IMR-90 (cell line): ENCODE data around the gene RPS6KA2. TPM values are rescaled to one million over a fixed set of nuclear protein-coding genes. Genes with fewer than 3 reads are reported as not detected.
A peak's percentile ranks its signal among the peaks of the same experiment; 100 is the strongest.

ENCODE experiments used
- ATAC-seq: fragments of 200-7000 bp; cut with Tn5 transposase; 2 replicates; pipeline ENCODE4 v1.9.1; 2020; ENCODE audit warnings: low read depth, mild to moderate bottlenecking, moderate library complexity
- BruUV-seq: library from RNA; stranded (reverse); fragments of 400-500 nt; replicated peaks from 2 replicates; lab custom pipeline; 2021; lab: Mats Ljungman, UMichigan
- CTCF ChIA-PET: fragments of 300-600 bp; formaldehyde crosslinking; extraction: SDS; loops from one replicate; lab custom pipeline; 2021; ENCODE audit warnings: antibody characterized with exemption; lab: Yijun Ruan, JAX
- POLR2A ChIA-PET: fragments of 300-600 bp; sonication (Branson Sonifier 250); formaldehyde crosslinking; loops from one replicate; lab custom pipeline; 2022; ENCODE audit warnings: antibody characterized with exemption; ENCODE audit not compliant: unreplicated experiment; lab: Charles Lee
- DNase-seq: peaks from one replicate; pipeline ENCODE4 v3.0.0; 2013
- H2AFZ ChIP-seq: replicated peaks from 2 replicates; pipeline ENCODE3; 2013; ENCODE audit warnings: low read length, mild to moderate bottlenecking; ENCODE audit not compliant: poor library complexity
- H2AK5ac ChIP-seq: 2 replicates; pipeline ENCODE4 v1.6.1; 2013; ENCODE audit warnings: low read depth, low read length, inconsistent platforms
- H2AK9ac ChIP-seq: replicated peaks from 2 replicates; pipeline ENCODE3; 2013; ENCODE audit warnings: mild to moderate bottlenecking, low read depth, low read length, moderate library complexity; ENCODE audit not compliant: poor library complexity
- H2BK120ac ChIP-seq: 2 replicates; pipeline ENCODE4 v1.6.1; 2013; ENCODE audit warnings: low read depth, low read length, inconsistent platforms
- H2BK15ac ChIP-seq: 3 replicates; pipeline ENCODE4 v1.6.1; 2013; ENCODE audit warnings: low read depth, low read length, inconsistent platforms
- H2BK20ac ChIP-seq: 2 replicates; pipeline ENCODE4 v1.6.1; 2013; ENCODE audit warnings: low read depth, mild to moderate bottlenecking, inconsistent platforms, low read length, moderate library complexity
- H2BK5ac ChIP-seq: 2 replicates; pipeline ENCODE4 v1.6.1; 2013; ENCODE audit warnings: mild to moderate bottlenecking, low read depth, low read length, inconsistent platforms; ENCODE audit not compliant: poor library complexity, severe bottlenecking
- H3K14ac ChIP-seq: replicated peaks from 2 replicates; pipeline ENCODE4 v1.6.1; 2013; ENCODE audit warnings: low read depth, low read length, inconsistent platforms
- H3K18ac ChIP-seq: 2 replicates; pipeline ENCODE4 v1.6.1; 2013; ENCODE audit warnings: low read depth, low read length, control low read depth
- H3K23ac ChIP-seq: 2 replicates; pipeline ENCODE4 v1.6.1; 2013; ENCODE audit warnings: low read depth, low read length, inconsistent platforms
- H3K27ac ChIP-seq: 2 replicates; pipeline ENCODE4 v1.5.1; 2013; ENCODE audit warnings: mild to moderate bottlenecking, control low read depth, low read length; ENCODE audit not compliant: insufficient read depth
- H3K27me3 ChIP-seq: 2 replicates; pipeline ENCODE4 v1.6.1; 2013; ENCODE audit warnings: low read length; ENCODE audit not compliant: control insufficient read depth, insufficient read depth
- H3K36me3 ChIP-seq: 2 replicates; pipeline ENCODE4 v1.6.1; 2013; ENCODE audit warnings: low read length, mixed read lengths; ENCODE audit not compliant: control insufficient read depth, insufficient read depth
- H3K4ac ChIP-seq: 2 replicates; pipeline ENCODE4 v1.6.1; 2013; ENCODE audit warnings: low read depth, low read length, inconsistent platforms
- H3K4me1 ChIP-seq: 2 replicates; pipeline ENCODE4 v1.6.1; 2013; ENCODE audit warnings: low read length, mixed read lengths; ENCODE audit not compliant: control insufficient read depth, insufficient read depth
- H3K4me2 ChIP-seq: 2 replicates; pipeline ENCODE4 v1.6.1; 2013; ENCODE audit warnings: low read depth, mild to moderate bottlenecking, control low read depth, low read length, moderate library complexity
- H3K4me3 ChIP-seq: 2 replicates; pipeline ENCODE4 v1.5.1; 2013; ENCODE audit warnings: low read depth, mild to moderate bottlenecking, control low read depth, low read length, moderate library complexity; ENCODE audit not compliant: insufficient read depth
- H3K56ac ChIP-seq: 2 replicates; pipeline ENCODE4 v1.6.1; 2013; ENCODE audit warnings: low read length, inconsistent platforms; ENCODE audit not compliant: insufficient read depth; ENCODE audit errors: extremely low read depth
- H3K79me1 ChIP-seq, 2 experiments: 2 replicates each; pipeline ENCODE4 v1.6.1; 2013; ENCODE audit warnings: low read length in 2 of 2, inconsistent platforms in 1 of 2, low read depth in 1 of 2
- H3K9ac ChIP-seq: 2 replicates; pipeline ENCODE4 v1.6.1; 2013; ENCODE audit warnings: low read depth, low read length, control low read depth
- H3K9me1 ChIP-seq: 2 replicates; pipeline ENCODE4 v1.6.1; 2013; ENCODE audit warnings: low read length, inconsistent platforms; ENCODE audit not compliant: insufficient read depth
- H3K9me3 ChIP-seq: 2 replicates; pipeline ENCODE4 v1.6.1; 2013; ENCODE audit warnings: low read length; ENCODE audit not compliant: control insufficient read depth, insufficient read depth
- H4K20me1 ChIP-seq: 2 replicates; pipeline ENCODE4 v1.6.1; 2013; ENCODE audit warnings: low read length, inconsistent platforms; ENCODE audit not compliant: insufficient read depth
- H4K5ac ChIP-seq: 2 replicates; pipeline ENCODE4 v1.6.1; 2013; ENCODE audit warnings: mild to moderate bottlenecking, low read depth, low read length, control low read depth
- H4K8ac ChIP-seq, 2 experiments: 2 replicates each; pipeline ENCODE4 v1.6.1; 2013; ENCODE audit warnings: low read depth in 2 of 2, low read length in 2 of 2, control low read depth in 1 of 2, inconsistent platforms in 1 of 2
- H4K91ac ChIP-seq: 2 replicates; pipeline ENCODE4 v1.6.1; 2013; ENCODE audit warnings: low read depth, low read length, inconsistent platforms; ENCODE audit not compliant: insufficient read depth
- BHLHE40 ChIP-seq: fragments of 150-350 bp; IDR thresholded peaks from 2 replicates; pipeline ENCODE4 v1.6.1; 2016; ENCODE audit warnings: mild to moderate bottlenecking, low read depth, low read length
- CEBPB ChIP-seq: IDR thresholded peaks from 2 replicates; pipeline ENCODE4 v1.6.1; 2012; ENCODE audit warnings: low read depth, low read length, improper control_type of control experiment
- CHD1 ChIP-seq: IDR thresholded peaks from 2 replicates; pipeline ENCODE4 v1.6.1; 2012; ENCODE audit warnings: low read depth, low read length, improper control_type of control experiment
- FOS ChIP-seq: fragments of 150-350 bp; IDR thresholded peaks from 2 replicates; pipeline ENCODE4 v1.6.1; 2016; ENCODE audit warnings: low read depth, low read length
- MAZ ChIP-seq: IDR thresholded peaks from 2 replicates; pipeline ENCODE4 v1.6.1; 2012; ENCODE audit warnings: low read depth, mild to moderate bottlenecking, low read length, improper control_type of control experiment, moderate library complexity, borderline replicate concordance
- POLR2A ChIP-seq: IDR thresholded peaks from 2 replicates; pipeline ENCODE4 v1.6.1; 2012; ENCODE audit warnings: mild to moderate bottlenecking, low read depth, low read length
- RAD21 ChIP-seq: IDR thresholded peaks from 2 replicates; pipeline ENCODE4 v1.6.1; 2012; ENCODE audit warnings: low read length, improper control_type of control experiment
- WGBS, 2 experiments: methylation state at CpG; one replicate each; pipeline versions ENCODE4 v1.1.5 to v1.1.7; 2013; ENCODE audit warnings: missing lambda C conversion rate in 2 of 2; ENCODE audit not compliant: insufficient read length in 1 of 2; ENCODE audit errors: extremely low coverage in 2 of 2; 5-methylcytosine and 5-hydroxymethylcytosine counted together
- dilution Hi-C: fragments of 300-500 bp; cut with HindIII; formaldehyde crosslinking; loops from one replicate; pipeline ENCODE4 v1.14.3; 2018; ENCODE audit warnings: low sequenced_read_pairs; ENCODE audit not compliant: unreplicated experiment
- in situ Hi-C: fragments of 300-500 bp; cut with MboI; formaldehyde crosslinking; loops from 3 replicates; pipeline ENCODE4 v1.14.3; 2019; ENCODE audit warnings: low sequenced_read_pairs, inconsistent platforms, mixed read lengths
- intact Hi-C: fragments of 100-400 bp; cut with micrococcal nuclease; formaldehyde crosslinking; loops from 2 replicates; pipeline ENCODE4 v1.10.0; 2022
- polyA plus RNA-seq, 3 experiments: library from polyadenylated mRNA; depleted of rRNA; stranded (reverse); fragments of >200 nt; gene quantifications; 2 replicates each; pipeline ENCODE4 v1.2.3, GENCODE V29; 2012; ENCODE audit warnings: low replicate concordance in 1 of 3
- total RNA-seq: library from RNA; depleted of rRNA; stranded (reverse); fragments of >200 nt; gene quantifications from 2 replicates; pipeline ENCODE4 v1.2.3, GENCODE V29; 2012

Gene RPS6KA2
- total and polyA plus RNA-seq, 2 of the 4 experiments (the other 2 are of a cell fraction) = 26.9 to 31.3 TPM

GRCh38 chr6:166595061-166595780 lies 31.8 kb downstream of the RPS6KA2 start (continued):
- TF ChIP-seq CEBPB (peak; percentile 20; the same call in 1 of the 2 replicates), CHD1 (no peak), MAZ (no peak)

- dilution Hi-C loops = no loop called here
- peak; percentile 40; the same call in 1 of the 2 replicates for TF ChIP-seq FOS
- TF ChIP-seq BHLHE40 = 0 out of 2 replicates have a peak, but pooled peaks have one; percentile 9
- no peak for TF ChIP-seq POLR2A
- no peak for TF ChIP-seq RAD21
- peak; percentile 89 for TF ChIP-seq CEBPB
- DNase-seq = peak; percentile 84
Measured at GRCh38 chr6:166592821-166593220, 34.2 kb downstream of the RPS6KA2 start.

More at GRCh38 chr6:166592821-166593220, 34.2 kb downstream of the RPS6KA2 start:
- peak overlapping the region; percentile 55; the same call in 1 of the 2 replicates for H3K18ac ChIP-seq
- H3K4ac ChIP-seq = peak overlapping the region; percentile 52
- peak overlapping the region; percentile 39 for H2BK120ac ChIP-seq
- H2BK15ac ChIP-seq = 0 out of 3 replicates have a peak overlapping the region, but pooled peaks have one; percentile 20
- no peak overlapping the region for H3K9ac ChIP-seq
- no peak overlapping the region for H2BK5ac ChIP-seq
- no peak overlapping the region for H3K4me2 ChIP-seq
- H4K8ac ChIP-seq = peak overlapping the region in 1 of 2 experiments; percentile 14; a peak in 2 of 4 replicates
- peaks cover 28% of the 10 kb centered on the region; the same call in 1 of the 2 replicates for H4K20me1 ChIP-seq
- peak overlapping the region; percentile 31 for H3K27ac ChIP-seq
- H3K14ac ChIP-seq = 0 out of 2 replicates have a peak overlapping the region, but pooled peaks have one; percentile 20
- CTCF ChIA-PET = interaction anchor here (1.0 to 2.1 kb wide), 4 partner anchors 9 to 38 kb away, joined by 3 to 7 read pairs (median 4); no protein-coding TSS in a partner anchor
- no peak overlapping the region for H2AK9ac ChIP-seq
- no peak for ATAC-seq
- peaks cover 56 to 81% of the 10 kb centered on the region in 2 experiments for H3K79me1 ChIP-seq
- peaks cover 28% of the 10 kb centered on the region for H3K9me1 ChIP-seq
- no peaks in the 10 kb centered on the region for H3K9me3 ChIP-seq
- POLR2A ChIA-PET = no interaction called here
- H2BK20ac ChIP-seq = 0 out of 2 replicates have a peak overlapping the region, but pooled peaks have one; percentile 6
- H3K56ac ChIP-seq = no peak overlapping the region
- H4K91ac ChIP-seq = peak overlapping the region; percentile 26; the same call in 1 of the 2 replicates
- in situ Hi-C loops = no loop called here
- no peak overlapping the region; the same call in 1 of the 2 replicates for H3K23ac ChIP-seq
- peak overlapping the region; percentile 76 for H2AK5ac ChIP-seq
- H2AFZ ChIP-seq = no peak overlapping the region
- H3K4me3 ChIP-seq = no peak overlapping the region
- H3K36me3 ChIP-seq = peaks cover 7% of the 10 kb centered on the region; the same call in 1 of the 2 replicates
- peaks cover 49% of the 10 kb centered on the region for H3K4me1 ChIP-seq
- H3K27me3 ChIP-seq = no peaks in the 10 kb centered on the region
- no TSS peak for BruUV-seq
- intact Hi-C loops = no loop called here
- WGBS, 2 experiments = 60% methylated on average over 1 of the region's 9 CpGs; no CpG with 5 or more reads in 1 of the 2 experiments
- no peak overlapping the region for H4K5ac ChIP-seq
